K562 (cell line): Measurements from ENCODE around the gene RIMKLB. TPM values are rescaled to one million over a fixed set of nuclear protein-coding genes. Genes with fewer than 3 reads are reported as not detected.

ENCODE experiments used
- ESRRA ChIP-seq: fragments of 450-650 bp; IDR thresholded peaks from 2 replicates; pipeline ENCODE4 v1.6.1; 2014; ENCODE audit warnings: low read depth, mild to moderate bottlenecking, moderate library complexity, borderline replicate concordance
- FOXK1 ChIP-seq: sonication (generic); formaldehyde crosslinking; IDR thresholded peaks from 2 replicates; pipeline ENCODE4 v1.8.0; 2022; ENCODE audit warnings: missing genetic modification reagents, mild to moderate bottlenecking, borderline replicate concordance
- GTF2F1 ChIP-seq: IDR thresholded peaks from 2 replicates; pipeline ENCODE4 v1.6.1; 2011; ENCODE audit warnings: low read depth, low read length, improper control_type of control experiment
- KHSRP ChIP-seq: fragments of 450-650 bp; IDR thresholded peaks from 2 replicates; pipeline ENCODE4 v1.6.1; 2017
- PCBP2 ChIP-seq: fragments of 200-400 bp; formaldehyde crosslinking; IDR thresholded peaks from 2 replicates; pipeline ENCODE4 v1.6.1; 2018; ENCODE audit warnings: low read length, low read depth, mild to moderate bottlenecking, moderate library complexity; ENCODE audit not compliant: poor library complexity, severe bottlenecking
- SPI1 ChIP-seq: IDR thresholded peaks from 2 replicates; pipeline ENCODE4 v1.6.1; 2011; ENCODE audit warnings: low read depth, low read length, control low read depth, borderline replicate concordance
- STAT5A ChIP-seq: IDR thresholded peaks from 2 replicates; pipeline ENCODE4 v1.6.1; 2012; ENCODE audit warnings: low read length, inconsistent platforms, borderline replicate concordance
- ZNF134 ChIP-seq: fragments of 250-450 bp; sonication (Bioruptor Pico); conservative IDR thresholded peaks from 2 replicates; pipeline ENCODE4 v1.4.0; 2020
- ZNF316 ChIP-seq: fragments of 450-650 bp; IDR thresholded peaks from 2 replicates; pipeline ENCODE4 v1.6.1; 2016
- ZNF644 ChIP-seq: fragments of 200-800 bp; sonication (Bioruptor generic); IDR thresholded peaks from 2 replicates; pipeline ENCODE4 v1.6.1; 2016; ENCODE audit warnings: low read depth, missing genetic modification characterization, missing compliant biosample characterization
- polyA plus RNA-seq, 8 experiments: library from polyadenylated mRNA; depleted of rRNA in 4 of 8; stranded (reverse) in 5 of 8; unstranded in 3 of 8; fragments of >200 nt; fragmentation: Nextera tagmentation in 2 of 8; fragmentation: Illumina TruSeq in 1 of 8; extraction: Ambion mirVana in 2 of 8; extraction: Trizol in 1 of 8; gene quantifications; 2 replicates each; pipeline versions ENCODE4 v1.2.1 to v1.2.3, GENCODE V29; 2011 to 2014; ENCODE audit warnings: inconsistent platforms in 1 of 8, missing spikeins in 1 of 8
- total RNA-seq, 7 experiments: library from RNA; depleted of rRNA in 6 of 7; stranded (reverse); fragments of >200 nt in 6 of 7; fragmentation: Illumina TruSeq in 2 of 7; extraction: Trizol in 2 of 7; gene quantifications; 2 replicates each; pipeline versions ENCODE4 v1.2.1 to v1.2.3, GENCODE V29; 2011 to 2021; ENCODE audit warnings: low replicate concordance in 1 of 7
- TF ChIP-seq, protein P1 (sequence below): fragments of 450-650 bp; IDR thresholded peaks from 2 replicates; pipeline ENCODE4 v1.7.1; 2018; ENCODE audit warnings: mild to moderate bottlenecking, low read depth; ENCODE audit not compliant: partially characterized antibody
- TF ChIP-seq, protein P2 (sequence below): fragments of 200-800 bp; sonication (Bioruptor generic); IDR thresholded peaks from 2 replicates; pipeline ENCODE4 v1.6.1; 2017; ENCODE audit warnings: missing genetic modification characterization, missing compliant biosample characterization
- TF ChIP-seq, protein P3 (sequence below), 2 experiments: IDR thresholded peaks in 1 of 2; conservative IDR thresholded peaks in 1 of 2; 2 replicates each; pipeline ENCODE4 v1.6.1; 2016; ENCODE audit warnings: low read depth in 2 of 2, mild to moderate bottlenecking in 1 of 2, missing compliant biosample characterization in 1 of 2, missing genetic modification characterization in 1 of 2, moderate library complexity in 1 of 2

Gene RIMKLB
- total and polyA plus RNA-seq, 9 of the 15 experiments (the other 6 are each of a cell fraction or from before 2014, with no cell fraction given), result 6.5 to 22.8 (median 17.2) TPM

DNA sequence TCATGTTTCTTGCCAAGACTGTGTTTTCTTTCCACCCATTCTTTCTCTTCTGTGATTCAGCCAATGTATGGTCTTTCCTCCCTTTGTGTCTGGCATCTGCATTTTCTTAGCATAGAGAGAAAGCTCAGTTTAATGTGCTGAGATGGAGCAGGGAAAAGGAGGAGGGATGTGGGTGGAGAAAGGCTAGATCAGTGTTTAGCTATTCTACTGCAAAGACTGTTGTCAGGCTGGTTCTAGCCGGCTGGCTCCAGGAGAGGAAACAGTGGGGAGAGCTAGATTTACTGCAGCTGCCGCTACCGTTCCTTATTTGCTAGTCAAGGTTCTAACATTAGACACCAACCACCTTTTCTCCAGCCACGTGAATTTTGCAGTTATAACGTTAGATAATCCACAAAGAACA, 5.2 kb upstream of the RIMKLB start (continued):
- no peak for TF ChIP-seq FOXK1 (CRISPR knock-in tag)
- no peak for TF ChIP-seq ZNF316
- no peak for TF ChIP-seq SPI1
- TF ChIP-seq GTF2F1, result no peak
- TF ChIP-seq PCBP2, result no peak
- no peak for TF ChIP-seq ZNF134 (CRISPR knock-in tag)
- TF ChIP-seq, protein P1, sequence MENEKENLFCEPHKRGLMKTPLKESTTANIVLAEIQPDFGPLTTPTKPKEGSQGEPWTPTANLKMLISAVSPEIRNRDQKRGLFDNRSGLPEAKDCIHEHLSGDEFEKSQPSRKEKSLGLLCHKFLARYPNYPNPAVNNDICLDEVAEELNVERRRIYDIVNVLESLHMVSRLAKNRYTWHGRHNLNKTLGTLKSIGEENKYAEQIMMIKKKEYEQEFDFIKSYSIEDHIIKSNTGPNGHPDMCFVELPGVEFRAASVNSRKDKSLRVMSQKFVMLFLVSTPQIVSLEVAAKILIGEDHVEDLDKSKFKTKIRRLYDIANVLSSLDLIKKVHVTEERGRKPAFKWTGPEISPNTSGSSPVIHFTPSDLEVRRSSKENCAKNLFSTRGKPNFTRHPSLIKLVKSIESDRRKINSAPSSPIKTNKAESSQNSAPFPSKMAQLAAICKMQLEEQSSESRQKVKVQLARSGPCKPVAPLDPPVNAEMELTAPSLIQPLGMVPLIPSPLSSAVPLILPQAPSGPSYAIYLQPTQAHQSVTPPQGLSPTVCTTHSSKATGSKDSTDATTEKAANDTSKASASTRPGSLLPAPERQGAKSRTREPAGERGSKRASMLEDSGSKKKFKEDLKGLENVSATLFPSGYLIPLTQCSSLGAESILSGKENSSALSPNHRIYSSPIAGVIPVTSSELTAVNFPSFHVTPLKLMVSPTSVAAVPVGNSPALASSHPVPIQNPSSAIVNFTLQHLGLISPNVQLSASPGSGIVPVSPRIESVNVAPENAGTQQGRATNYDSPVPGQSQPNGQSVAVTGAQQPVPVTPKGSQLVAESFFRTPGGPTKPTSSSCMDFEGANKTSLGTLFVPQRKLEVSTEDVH, result no peak
- TF ChIP-seq ZNF644 (tag), result no peak
- TF ChIP-seq, protein P2, sequence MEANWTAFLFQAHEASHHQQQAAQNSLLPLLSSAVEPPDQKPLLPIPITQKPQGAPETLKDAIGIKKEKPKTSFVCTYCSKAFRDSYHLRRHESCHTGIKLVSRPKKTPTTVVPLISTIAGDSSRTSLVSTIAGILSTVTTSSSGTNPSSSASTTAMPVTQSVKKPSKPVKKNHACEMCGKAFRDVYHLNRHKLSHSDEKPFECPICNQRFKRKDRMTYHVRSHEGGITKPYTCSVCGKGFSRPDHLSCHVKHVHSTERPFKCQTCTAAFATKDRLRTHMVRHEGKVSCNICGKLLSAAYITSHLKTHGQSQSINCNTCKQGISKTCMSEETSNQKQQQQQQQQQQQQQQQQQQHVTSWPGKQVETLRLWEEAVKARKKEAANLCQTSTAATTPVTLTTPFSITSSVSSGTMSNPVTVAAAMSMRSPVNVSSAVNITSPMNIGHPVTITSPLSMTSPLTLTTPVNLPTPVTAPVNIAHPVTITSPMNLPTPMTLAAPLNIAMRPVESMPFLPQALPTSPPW, result no peak
- TF ChIP-seq ESRRA, result no peak
- TF ChIP-seq STAT5A, result no peak
- no peak for TF ChIP-seq KHSRP
- TF ChIP-seq, protein P3, sequence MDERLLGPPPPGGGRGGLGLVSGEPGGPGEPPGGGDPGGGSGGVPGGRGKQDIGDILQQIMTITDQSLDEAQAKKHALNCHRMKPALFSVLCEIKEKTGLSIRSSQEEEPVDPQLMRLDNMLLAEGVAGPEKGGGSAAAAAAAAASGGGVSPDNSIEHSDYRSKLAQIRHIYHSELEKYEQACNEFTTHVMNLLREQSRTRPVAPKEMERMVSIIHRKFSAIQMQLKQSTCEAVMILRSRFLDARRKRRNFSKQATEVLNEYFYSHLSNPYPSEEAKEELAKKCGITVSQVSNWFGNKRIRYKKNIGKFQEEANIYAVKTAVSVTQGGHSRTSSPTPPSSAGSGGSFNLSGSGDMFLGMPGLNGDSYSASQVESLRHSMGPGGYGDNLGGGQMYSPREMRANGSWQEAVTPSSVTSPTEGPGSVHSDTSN (CRISPR knock-in tag; IDR thresholded peaks at IDR 0.05; ENCODE audit: low read depth), result no peak
- TF ChIP-seq, protein P3 (tag; conservative IDR thresholded peaks at IDR 0.05; ENCODE audit: low read depth), result 0 out of 2 replicates have a peak, but pooled peaks have one; percentile 26
